Measurements from ENCODE around the gene GSC2.
A peak's percentile ranks its signal among the peaks of the same experiment; 100 is the strongest.

The GSC2 gene

DNA sequence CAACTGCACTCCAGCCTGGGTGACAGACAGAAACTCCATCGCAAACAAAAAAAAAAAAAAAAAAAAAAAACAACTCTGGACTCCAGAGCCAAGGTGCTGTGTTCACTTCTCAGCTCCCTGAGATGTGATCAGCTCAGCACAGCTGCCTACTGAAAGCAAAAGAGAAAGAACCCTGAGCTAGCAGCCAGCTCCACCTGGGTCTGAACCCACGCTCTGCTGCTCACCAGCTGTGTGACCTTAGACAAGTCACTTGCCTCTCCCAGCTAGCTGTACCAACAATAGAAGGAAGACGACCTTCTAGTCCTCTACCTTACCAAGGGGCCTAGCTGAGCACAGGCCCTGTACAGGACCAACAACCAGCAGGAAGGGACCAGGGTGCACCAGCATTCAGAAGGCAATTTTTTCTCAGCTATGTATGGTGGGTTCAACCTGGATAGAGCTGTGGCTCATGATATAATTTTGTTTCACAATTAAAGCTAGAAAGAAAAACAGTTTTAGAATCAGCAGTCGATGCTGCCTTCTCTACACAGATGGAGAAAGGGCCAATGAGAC lies 31.7 kb downstream of the GSC2 start:
- DNase-seq: no peak

DNA sequence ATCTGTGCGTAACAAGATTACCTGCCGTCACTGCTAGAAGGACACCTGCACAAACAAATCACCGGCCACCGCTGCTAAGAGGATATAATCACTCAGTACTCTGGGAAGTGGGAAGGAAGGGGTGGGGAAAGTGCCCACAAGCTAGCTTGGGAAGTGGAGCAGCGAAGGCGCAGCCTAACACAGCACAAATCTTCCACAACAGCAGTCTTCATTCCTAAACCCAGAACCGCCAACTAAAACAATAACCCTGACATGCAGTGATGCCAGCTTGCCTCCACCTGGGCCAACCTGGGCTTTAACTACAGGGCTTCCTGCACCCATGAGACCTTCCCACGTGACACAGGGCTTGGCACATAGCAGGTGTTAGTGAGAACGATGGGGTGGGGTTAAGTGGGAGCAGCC lies 33.0 kb downstream of the GSC2 start:
- no peak for DNase-seq

DNA sequence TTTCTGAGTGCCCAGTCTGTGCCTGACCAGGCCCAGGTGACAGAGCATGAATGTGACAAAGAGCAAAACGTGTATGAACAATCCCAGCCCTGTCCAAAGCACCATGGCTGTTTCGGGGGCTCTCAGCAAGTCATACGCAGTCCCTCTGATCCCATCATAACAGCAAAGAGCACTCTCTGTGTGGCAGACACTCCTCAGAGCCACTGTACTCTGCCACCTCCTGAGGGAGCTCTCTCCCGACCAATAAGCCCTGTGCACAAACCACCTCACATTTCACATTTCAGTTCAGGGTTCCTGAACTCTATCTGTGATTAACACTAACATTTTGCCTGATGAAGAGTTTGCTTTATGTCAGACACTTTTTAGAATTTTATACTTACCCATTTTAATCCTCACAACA lies 34.5 kb downstream of the GSC2 start:
- DNase-seq: no peak

DNA sequence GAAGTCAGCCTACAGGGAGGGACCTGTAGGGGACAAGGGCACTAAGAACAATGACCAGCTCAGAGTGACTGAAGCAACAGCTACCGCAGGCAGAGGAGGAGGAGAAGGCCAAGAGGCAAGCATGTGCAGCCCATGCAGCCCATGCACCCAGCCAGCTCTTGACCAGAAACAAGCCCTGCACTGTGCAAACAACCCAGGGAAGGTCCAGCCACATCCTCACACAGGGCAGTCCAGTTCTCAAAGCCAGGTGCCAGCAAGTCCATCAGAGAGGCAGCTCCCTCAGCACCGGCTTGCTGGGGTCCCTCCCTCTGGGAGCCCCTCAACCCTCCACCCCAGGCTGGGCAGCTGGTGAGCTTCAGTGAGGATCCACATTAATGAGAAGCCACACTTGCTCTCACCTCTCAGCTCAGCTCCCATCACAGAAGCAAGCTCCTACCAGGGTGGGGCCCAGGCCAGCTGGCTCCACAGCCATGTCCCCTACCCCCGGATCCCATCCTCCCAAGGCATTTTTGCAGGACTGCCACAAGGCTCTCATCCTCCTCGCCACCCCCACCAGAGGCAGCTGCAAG lies 35.0 kb downstream of the GSC2 start:
- no peak for DNase-seq

DNA sequence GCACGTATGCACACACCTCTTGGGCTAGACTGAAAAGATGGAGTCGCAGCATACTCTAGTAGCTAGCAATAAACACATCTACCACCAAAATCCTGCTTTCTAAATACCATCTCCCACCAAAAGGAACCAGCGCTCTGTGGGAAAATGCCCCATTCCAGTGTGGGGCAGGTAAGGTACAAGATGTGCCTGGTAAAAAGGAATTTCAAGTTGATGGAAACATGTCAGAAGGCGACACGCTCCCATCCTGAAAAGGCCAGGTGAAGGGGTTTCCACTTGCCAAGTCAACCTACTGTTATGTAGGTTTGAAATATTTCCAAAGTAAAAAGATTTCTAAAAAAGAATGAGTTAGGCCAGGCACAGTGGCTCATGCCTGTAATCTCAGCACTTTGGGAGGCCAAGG lies 36.7 kb downstream of the GSC2 start:
- DNase-seq: no peak

DNA sequence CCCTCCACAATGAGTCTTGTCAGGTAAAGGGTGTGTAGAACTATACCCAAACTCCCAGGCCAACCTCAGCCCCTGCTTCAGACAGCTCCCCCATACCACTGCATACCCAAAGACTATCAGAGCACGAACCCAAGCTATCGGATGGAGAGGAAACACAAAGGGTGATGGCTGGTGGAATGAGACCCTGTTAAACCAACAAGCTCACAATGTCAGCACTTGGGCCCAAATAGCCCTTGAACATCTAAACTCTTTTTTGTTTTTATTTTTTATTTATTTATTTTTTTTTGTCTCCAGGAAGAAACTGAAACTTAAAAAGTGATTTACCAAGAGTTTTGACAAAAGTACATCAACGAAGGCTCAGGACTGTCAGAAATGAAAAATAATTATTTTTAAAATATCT lies 38.5 kb downstream of the GSC2 start:
- DNase-seq: no peak

DNA sequence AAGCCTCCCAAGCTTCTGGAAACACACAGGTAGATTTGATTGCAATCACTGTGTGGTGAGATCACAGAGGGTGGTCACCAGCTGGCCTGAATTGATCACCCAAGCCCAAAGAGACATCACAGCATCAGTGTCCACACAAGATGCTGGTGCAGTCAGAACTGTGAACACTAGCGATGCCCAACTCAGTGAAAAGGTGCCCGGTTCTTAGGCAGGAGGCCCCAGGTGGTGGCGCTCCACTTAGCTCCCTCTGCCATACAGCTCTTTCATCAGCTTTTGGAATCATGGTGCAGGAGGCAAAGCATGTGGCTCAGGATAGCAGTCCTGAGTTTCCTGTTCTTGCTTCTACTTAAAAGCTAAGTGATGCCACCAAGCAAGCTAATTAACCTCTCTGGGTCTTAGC lies 39.0 kb downstream of the GSC2 start:
- DNase-seq: no peak

DNA sequence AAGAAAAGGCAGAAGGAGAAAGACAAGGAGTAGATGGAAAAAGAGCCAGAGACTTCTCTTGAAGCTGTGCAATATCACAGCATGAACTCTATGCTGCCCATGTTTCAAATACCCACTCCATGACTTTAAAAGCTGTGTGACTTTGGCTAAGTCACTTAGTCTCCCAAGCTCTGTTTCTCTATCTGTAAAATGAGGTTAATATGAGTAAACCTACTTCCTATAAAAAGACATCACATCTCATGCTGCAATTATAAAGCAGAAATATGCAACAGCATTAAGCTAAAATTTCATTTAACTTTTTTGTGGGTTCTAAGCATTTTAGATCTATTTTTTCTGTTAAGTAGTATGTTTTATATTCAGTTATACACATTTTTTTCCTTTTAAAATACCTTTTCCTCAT lies 39.4 kb downstream of the GSC2 start:
- no peak for DNase-seq

DNA sequence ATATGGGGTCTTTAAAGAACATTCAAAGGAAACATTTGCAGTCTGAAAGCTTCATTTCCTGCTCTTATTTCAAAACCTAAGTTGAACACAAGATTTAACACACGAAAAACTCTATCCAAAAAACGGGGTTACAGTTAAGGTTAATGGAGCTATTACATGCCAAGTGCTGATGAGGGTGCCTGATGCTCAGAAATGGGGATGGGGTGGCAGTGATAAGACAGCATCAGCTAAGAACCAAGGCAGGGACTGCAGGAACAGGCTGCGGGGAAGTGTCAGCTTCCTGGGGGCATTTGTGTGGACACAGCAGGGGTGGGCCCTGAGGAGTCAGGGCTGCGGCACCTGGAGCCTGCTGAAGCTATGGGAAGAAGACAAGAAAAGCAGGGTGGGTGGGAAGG lies 40.0 kb downstream of the GSC2 start:
- DNase-seq: no peak

DNA sequence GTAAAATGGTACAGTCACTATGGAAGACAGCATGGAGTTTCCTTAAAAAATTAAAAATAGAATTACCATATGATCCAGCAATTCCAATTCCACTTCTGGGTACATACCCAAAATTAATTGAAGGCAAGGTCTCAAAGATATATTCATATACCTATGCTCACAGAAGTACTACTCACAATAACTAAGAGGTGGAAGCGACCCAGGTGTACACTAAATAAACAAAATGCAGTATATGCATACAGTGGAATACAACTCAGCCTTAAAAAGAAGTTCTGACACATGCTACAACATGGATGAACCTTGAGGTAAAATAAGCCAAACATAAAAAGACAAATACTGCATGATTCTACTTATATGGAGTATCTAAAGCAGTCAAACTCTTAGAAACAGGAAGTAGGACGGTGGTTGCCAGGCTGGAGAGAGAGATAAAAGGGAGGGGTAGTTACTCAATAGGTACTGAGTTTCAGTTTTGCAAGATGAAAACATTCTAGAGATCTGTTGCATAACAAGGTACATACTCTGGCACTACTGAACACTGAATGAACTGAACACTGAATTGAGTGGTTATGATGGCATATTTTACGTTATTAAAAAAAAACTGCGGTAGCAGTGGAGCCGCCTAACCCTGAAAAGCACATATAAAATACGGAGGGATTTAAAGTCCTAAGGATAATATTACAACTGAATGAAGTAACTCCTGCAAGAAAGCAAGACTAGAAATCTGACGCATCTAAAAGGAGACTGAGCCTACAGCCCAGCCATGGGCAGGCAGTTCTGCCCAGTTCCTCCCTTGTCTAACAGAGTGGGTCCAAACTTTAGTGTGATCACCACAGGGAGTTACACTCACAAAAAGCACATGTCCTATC lies 40.7 kb downstream of the GSC2 start:
- peak; percentile 22 for DNase-seq

DNA sequence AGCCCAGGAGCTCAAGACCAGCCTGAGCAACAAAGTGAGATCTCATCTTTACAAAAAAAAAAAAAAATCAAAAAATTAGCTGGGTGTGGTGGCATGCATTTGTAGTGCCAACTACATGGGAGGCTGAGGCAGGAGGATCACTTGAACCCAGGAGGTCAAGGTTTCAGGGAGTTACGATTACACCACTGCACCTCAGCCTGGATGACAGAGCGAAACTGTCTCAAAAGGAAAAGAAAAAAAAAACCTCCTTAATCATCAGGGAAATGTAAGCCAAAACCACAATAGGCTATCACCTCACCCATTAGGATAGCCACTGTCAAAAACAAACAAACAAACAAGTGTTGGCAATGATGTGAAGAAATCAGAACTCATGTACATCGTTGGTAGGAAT lies 41.3 kb downstream of the GSC2 start:
- no peak for DNase-seq

DNA sequence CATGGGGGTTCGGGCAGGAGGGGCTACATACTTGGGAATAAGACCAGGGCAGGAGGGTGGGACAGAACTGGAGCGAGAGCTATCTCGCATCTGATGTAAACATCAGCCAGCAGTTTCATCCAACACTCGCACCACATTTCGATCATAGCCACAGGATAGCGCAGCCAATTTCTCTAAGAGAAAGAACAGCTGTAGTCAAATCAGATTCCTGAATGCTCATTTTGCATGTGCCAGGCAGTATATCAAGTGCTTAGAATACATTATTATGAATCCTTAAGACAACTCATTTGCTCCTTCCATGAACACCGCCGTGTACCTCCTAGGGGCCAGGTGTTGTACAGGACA lies 42.4 kb downstream of the GSC2 start:
- no peak for DNase-seq

DNA sequence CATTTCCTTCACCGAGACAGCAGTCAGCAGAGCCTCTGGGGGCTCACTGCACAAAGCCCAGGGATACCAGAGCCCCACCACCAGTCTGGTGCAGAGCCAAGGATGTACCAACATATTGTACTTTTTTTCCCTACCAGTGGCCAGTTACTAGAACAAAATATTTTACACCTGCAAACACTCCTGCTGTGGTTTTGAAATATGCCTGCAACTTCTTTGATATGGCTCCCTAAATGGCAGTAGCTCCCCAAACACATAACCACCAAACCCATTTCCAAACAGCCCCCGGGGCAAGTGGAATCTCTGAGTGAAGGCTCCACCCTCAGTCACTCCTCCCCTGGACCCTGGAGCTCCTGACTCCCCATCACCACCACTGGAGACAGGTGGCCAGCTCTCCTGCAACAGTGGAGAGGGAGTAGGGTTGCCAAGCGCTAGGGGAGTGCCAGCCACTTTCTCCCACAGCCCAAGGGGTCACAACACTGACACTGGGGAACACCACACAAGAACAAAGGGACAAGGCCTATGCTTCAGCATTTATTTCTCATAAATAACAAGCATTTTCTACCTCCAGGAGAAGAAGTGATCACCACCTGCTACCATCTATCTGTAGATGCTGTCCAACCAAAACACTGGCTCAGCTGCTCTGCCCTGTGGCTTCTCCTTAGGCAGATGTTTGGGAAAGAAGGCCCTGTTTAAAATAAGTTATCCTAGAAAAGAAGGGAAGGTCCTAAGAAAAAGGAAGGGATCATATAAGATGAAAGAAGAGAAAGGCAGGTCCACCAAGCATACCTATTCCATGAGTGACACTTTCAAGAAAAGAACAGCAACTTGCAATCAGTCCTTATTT lies 43.0 kb downstream of the GSC2 start:
- no peak for DNase-seq

DNA sequence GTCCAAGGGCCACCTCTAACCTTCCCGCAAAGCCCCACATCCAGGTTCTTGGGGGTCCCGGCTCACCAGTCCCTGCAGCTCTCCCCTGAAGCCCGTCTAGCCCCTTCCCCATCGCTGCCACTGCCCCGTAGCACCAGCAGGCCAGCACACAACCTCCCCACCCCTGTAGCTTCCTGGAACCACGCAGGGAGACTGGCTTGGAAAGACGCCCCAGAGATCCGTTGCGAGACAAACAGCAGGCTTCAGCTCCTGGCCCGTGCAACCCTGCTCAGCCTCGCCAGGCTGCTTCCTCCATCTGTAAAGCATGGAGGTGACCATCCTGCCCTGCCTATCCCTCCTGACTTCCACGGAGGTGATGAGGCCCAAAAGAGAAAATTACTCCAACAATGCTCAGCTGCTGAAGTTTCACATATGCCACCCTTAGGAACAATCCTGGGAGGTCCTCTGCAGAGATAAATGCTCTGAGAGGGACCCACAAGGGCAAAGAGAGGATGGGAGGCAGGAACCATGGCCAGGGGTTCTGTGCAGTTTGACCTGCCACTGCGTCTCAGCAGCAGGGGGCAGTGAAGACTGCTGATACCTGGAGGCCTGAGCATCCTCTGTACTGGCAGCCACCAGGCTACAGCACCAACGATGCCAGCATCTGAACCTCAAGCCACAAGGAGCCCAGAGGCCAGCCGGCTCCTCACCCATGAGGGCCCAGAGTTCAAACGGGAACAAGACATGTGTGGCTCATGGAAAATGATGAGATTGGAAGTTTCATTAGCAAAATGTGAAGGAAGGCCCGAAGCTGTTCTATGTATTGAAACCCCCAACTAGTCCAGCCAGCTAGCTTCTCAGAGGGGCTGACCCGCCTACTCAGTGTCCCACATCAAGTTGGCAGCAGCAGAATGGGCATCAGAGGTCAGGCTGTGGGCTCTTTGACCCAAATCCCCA lies 44.0 kb downstream of the GSC2 start:
- peak; percentile 30 for DNase-seq

DNA sequence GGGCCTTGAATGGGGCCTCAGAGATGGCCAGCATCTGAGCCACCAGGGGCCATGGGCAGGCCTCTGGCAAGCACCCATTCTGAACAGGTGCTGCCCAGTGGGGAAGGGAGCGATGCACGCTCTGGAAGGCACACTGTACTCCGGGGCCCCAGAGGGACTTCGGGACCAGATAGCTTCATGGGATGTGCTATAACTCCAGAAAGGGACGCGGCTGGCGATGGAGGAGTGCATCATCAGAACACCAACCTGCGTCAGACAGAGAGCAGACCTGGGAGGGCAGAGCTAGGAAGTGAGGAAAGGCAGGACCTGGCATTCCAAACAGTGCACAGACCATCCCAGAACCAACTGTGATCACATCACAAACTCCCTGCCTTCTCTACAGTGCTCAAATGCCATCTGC lies 44.6 kb downstream of the GSC2 start:
- no peak for DNase-seq

DNA sequence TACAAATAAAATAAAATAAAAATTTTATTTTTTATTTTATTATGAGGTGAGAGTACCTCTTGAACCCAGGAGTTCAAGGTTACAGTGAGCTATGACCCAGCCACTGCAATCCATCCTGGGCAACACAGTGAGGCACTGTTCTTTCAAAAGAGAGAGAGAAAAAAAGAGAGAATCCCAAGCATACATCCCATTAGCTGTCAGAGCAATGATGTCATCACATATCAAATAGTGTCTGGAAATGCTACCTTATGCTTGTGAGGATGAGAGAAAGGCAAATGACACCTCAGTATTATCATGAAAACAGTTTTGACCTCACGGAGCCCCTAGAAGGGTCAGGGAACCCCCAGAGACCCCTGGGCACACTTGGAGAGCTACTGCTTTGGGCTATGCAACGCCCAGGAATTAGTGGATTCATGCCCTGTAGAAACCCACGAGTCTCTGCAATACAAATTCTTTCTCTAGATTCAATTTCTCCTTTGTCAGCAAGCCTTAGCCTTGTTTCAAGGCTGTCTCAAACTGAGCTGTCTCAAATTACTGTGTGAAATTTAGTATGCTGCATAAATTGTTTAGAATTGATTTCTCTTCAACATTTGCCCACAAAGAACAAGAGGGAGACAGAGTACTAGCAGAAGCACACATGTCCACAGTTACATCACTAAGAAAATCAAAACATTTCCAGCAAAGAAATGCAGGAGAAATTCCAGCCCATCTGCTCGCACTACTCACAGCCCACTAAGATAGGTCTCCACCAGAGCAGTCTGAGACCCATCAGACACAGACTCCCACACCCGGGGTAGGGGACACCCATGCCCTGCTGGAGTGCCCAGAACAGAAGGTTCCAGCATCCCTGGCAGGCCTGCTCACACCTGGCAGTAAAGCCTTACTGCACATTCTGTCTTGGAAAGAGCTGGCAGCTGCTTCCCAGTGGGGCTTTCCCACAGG lies 45.9 kb downstream of the GSC2 start:
- no peak for DNase-seq

DNA sequence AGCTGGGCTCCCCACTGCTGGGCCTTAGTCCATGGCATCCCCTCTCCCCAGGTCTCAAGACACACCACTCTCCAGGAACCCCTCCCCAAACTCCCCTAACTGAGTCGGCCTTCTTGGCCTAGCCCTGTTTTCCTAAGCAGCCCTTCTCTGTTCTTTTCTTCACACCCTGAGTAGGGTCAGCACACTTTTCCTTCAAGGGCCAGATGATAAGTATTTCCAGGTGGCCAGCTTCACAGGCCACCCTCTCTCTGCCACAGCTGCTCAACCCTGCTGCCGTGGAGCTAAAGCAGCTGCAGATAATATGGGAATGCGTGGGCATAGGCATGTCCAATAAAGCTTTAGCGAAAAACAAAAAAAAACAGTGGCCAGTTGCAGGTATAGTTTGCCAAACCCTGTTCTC lies 51.9 kb downstream of the GSC2 start:
- DNase-seq: no peak

DNA sequence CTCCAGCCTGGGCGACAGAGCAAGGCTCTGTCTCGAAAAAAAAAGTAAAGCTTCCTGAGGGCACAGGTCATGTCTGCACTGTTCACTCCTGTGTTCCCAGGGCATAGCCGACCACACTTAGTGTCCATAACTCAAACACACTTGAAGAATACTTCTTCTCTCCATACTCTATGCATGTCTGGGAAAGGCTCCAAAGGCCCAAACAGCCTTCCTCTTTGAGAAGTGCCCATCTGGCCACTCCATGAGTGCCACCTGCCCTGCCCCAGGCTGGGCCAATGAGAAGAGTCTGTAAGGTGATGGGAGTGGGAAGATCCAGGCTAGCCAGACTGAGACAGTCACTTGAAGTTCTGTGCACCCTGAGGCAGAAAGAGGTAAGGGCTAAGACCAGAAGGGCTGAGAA lies 52.6 kb downstream of the GSC2 start:
- no peak for DNase-seq

Data from T-helper 9 cell (primary cell).